Measurements from ENCODE around the gene PAX8. TPM values are rescaled to one million over a fixed set of nuclear protein-coding genes. Genes with fewer than 3 reads are reported as not detected.
A peak's percentile ranks its signal among the peaks of the same experiment; 100 is the strongest.

PAX8 gene
- total RNA-seq, 1 experiment from 2014 or later, result not detected

- no peaks in the 10 kb centered on the region for H3K27me3 ChIP-seq (ENCODE audit: control insufficient read depth, insufficient read depth, low read length)
- H3K4me3 ChIP-seq (ENCODE audit: insufficient read depth, low read depth, low read length), result no peak overlapping the region
- no peaks in the 10 kb centered on the region for H3K36me3 ChIP-seq (replicated peaks; ENCODE audit: control insufficient read depth, insufficient read depth, low read length)
- peak; percentile 8 for DNase-seq
These were observed 107.2 kb downstream of the PAX8 start for GRCh38 chr2:113171334-113172075.

- H3K4me3 ChIP-seq (ENCODE audit: insufficient read depth, low read depth, low read length), result no peak overlapping the region
- H3K36me3 ChIP-seq (replicated peaks; ENCODE audit: control insufficient read depth, insufficient read depth, low read length), result no peaks in the 10 kb centered on the region
- H3K27me3 ChIP-seq (ENCODE audit: control insufficient read depth, insufficient read depth, low read length), result no peaks in the 10 kb centered on the region
- no peak for DNase-seq
These were observed 109.1 kb downstream of the PAX8 start for GRCh38 chr2:113169586-113169985.

- Histone ChIP-seq H3K4me3 (ENCODE audit: insufficient read depth, low read depth, low read length) (no peak overlapping the region), H3K36me3 (replicated peaks; ENCODE audit: control insufficient read depth, insufficient read depth, low read length) (no peaks in the 10 kb centered on the region), H3K27me3 (ENCODE audit: control insufficient read depth, insufficient read depth, low read length) (no peaks in the 10 kb centered on the region; the same call in 1 of the 2 replicates)
- DNase-seq, result peak; percentile 7
These were observed 109.7 kb downstream of the PAX8 start for GRCh38 chr2:113169002-113169530.

- Histone ChIP-seq H3K36me3 (replicated peaks; ENCODE audit: control insufficient read depth, insufficient read depth, low read length) (no peaks in the 10 kb centered on the region), H3K4me3 (ENCODE audit: insufficient read depth, low read depth, low read length) (no peak overlapping the region), H3K27me3 (ENCODE audit: control insufficient read depth, insufficient read depth, low read length) (no peaks in the 10 kb centered on the region; the same call in 1 of the 2 replicates)
- DNase-seq, result no peak
These were observed 110.8 kb downstream of the PAX8 start for GRCh38 chr2:113167962-113168340.

- peak; percentile 25 for DNase-seq
- H3K36me3 ChIP-seq (replicated peaks; ENCODE audit: control insufficient read depth, insufficient read depth, low read length), result no peaks in the 10 kb centered on the region
- H3K27me3 ChIP-seq (ENCODE audit: control insufficient read depth, insufficient read depth, low read length), result no peaks in the 10 kb centered on the region; the same call in 1 of the 2 replicates
- H3K4me3 ChIP-seq (ENCODE audit: insufficient read depth, low read depth, low read length), result no peak overlapping the region
These were observed 111.4 kb downstream of the PAX8 start for GRCh38 chr2:113167115-113167932.

GRCh38 chr2:113166187-113166645 is 112.5 kb downstream of the PAX8 start:
- H3K4me3 ChIP-seq (ENCODE audit: insufficient read depth, low read depth, low read length), result no peak overlapping the region
- peak; percentile 4 for DNase-seq
- no peaks in the 10 kb centered on the region; the same call in 1 of the 2 replicates for H3K27me3 ChIP-seq (ENCODE audit: control insufficient read depth, insufficient read depth, low read length)
- no peaks in the 10 kb centered on the region for H3K36me3 ChIP-seq (replicated peaks; ENCODE audit: control insufficient read depth, insufficient read depth, low read length)

Other genes with a start within 250 kb of the PAX8 start
- gene IL36B, start 226.1 kb downstream of the PAX8 start, total RNA-seq (2014; rRNA removed; shearing (Covaris generic)), result not detected in 2 replicates
- gene IL36RN, start 219.7 kb downstream of the PAX8 start, total RNA-seq (2014; rRNA removed; shearing (Covaris generic)), result not detected in 2 replicates
- gene IL1F10, start 211.0 kb downstream of the PAX8 start, total RNA-seq (2014; rRNA removed; shearing (Covaris generic)), result not detected in 2 replicates
- not detected in 2 replicates for gene IL1RN, start 151.3 kb downstream of the PAX8 start, total RNA-seq (2014; rRNA removed; shearing (Covaris generic))
- 1.5 and 1.9 TPM in 2 replicates for gene PSD4, start 105.0 kb downstream of the PAX8 start, total RNA-seq (2014; rRNA removed; shearing (Covaris generic))
- gene ZNG1B, start 158.8 kb upstream of the PAX8 start, total RNA-seq (2014; rRNA removed; shearing (Covaris generic)), result 19.1 and 24.1 TPM in 2 replicates
- gene FOXD4L1, start 219.7 kb upstream of the PAX8 start, total RNA-seq (2014; rRNA removed; shearing (Covaris generic)), result not detected in 2 replicates